ENCODE results near the gene MLIP.

Gene MLIP

GRCh38 chr6:54315656-54316055 is 204.4 kb downstream of the MLIP start:
- no peak overlapping the region for H3K27ac ChIP-seq
- in situ Hi-C loops (cut with HindIII; ENCODE audit: low pct_ligation_motif_present, low sequenced_read_pairs), result no loop called here
- H3K4me3 ChIP-seq (ENCODE audit: low read depth, low read length), result no peak overlapping the region
- H3K27me3 ChIP-seq (replicated peaks), result no peaks in the 10 kb centered on the region
- no peak for DNase-seq
- TF ChIP-seq CTCF (IDR thresholded peaks at IDR 0.05; ENCODE audit: low read depth, low read length, missing control alignments), result no peak
- no peaks in the 10 kb centered on the region for H3K36me3 ChIP-seq (replicated peaks)
